Heart left ventricle (tissue), 16 donors: ENCODE results near the gene ZNF862. TPM values are rescaled to one million over a fixed set of nuclear protein-coding genes. Genes with fewer than 3 reads are reported as not detected.

ENCODE experiments used
- ATAC-seq, 4 donors: fragments of 200-7000 bp; cut with Tn5 transposase; one replicate each; pipeline ENCODE4 v1.9.1; 2020 to 2022; ENCODE audit warnings: moderate library complexity in 4 of 4, mild to moderate bottlenecking in 3 of 4, moderate number of reproducible peaks in 1 of 4
- DNase-seq, 5 donors: peaks; one replicate each; pipeline ENCODE4 v3.0.0-alpha.2; 2020
- H3K27ac ChIP-seq, 12 donors: fragments of 200-600 bp; sonication (generic) in 4 of 12; one replicate each; pipeline versions ENCODE4 v1.5.0 to v1.8.0; 2016 to 2022; ENCODE audit warnings: mild to moderate bottlenecking in 2 of 12
- H3K27me3 ChIP-seq, 9 donors: fragments of 200-600 bp; sonication (generic) in 2 of 9; one replicate each; pipeline versions ENCODE4 v1.5.1 to v1.8.0; 2016 to 2022; ENCODE audit warnings: mild to moderate bottlenecking in 3 of 9
- H3K36me3 ChIP-seq, 9 donors: fragments of 200-600 bp; sonication (generic) in 2 of 9; one replicate each; pipeline versions ENCODE4 v1.5.0 to v1.8.0; 2018 to 2022; ENCODE audit warnings: mild to moderate bottlenecking in 2 of 9
- H3K4me1 ChIP-seq, 12 donors: fragments of 200-600 bp; sonication (generic) in 4 of 12; one replicate each; pipeline versions ENCODE4 v1.5.0 to v1.8.0; 2016 to 2022; ENCODE audit warnings: mild to moderate bottlenecking in 3 of 12
- H3K4me3 ChIP-seq, 12 donors: fragments of 200-600 bp; sonication (generic) in 4 of 12; one replicate each; pipeline versions ENCODE4 v1.5.0 to v1.8.0; 2017 to 2022; ENCODE audit warnings: mild to moderate bottlenecking in 9 of 12, moderate library complexity in 4 of 12
- H3K9me3 ChIP-seq, 12 donors: fragments of 200-600 bp; sonication (generic) in 4 of 12; one replicate each; pipeline versions ENCODE4 v1.5.0 to v1.8.0; 2016 to 2022; ENCODE audit warnings: mild to moderate bottlenecking in 1 of 12
- POLR2A ChIP-seq, 2 donors: fragments of 450-650 bp; IDR thresholded peaks; one replicate each; pipeline ENCODE4 v1.6.1; 2017; ENCODE audit warnings: antibody characterized with exemption in 2 of 2, mild to moderate bottlenecking in 2 of 2, moderate library complexity in 2 of 2
- WGBS, 4 donors: extraction: QIAGEN DNeasy Blood & Tissue Kit in 2 of 4; methylation state at CpG; one replicate each; pipeline versions ENCODE4 v1.1.5 to v1.1.7; 2013 to 2018; 5-methylcytosine and 5-hydroxymethylcytosine counted together
- intact Hi-C, 10 donors: fragments of 100-400 bp; cut with DNase I; formaldehyde crosslinking; loops; one replicate each; pipeline versions ENCODE4 v1.11.1 to v1.14.2; 2022
- polyA plus RNA-seq, 2 donors: library from polyadenylated mRNA; stranded (reverse); fragments of 200-250 nt; gene quantifications; one replicate each; pipeline ENCODE4 v1.2.3, GENCODE V29; 2013
- total RNA-seq, 9 donors: library from RNA; depleted of rRNA in 2 of 9; stranded (reverse); fragments of >200 nt in 2 of 9; fragmentation: NEBNext Ultra II Directional in 3 of 9; extraction: Animal tissue kit (Norgen Biotek cat#: 25700) in 3 of 9; gene quantifications; one replicate each; pipeline versions ENCODE4 v1.1.0 to v1.2.4, GENCODE V29; 2016 to 2023
- TF ChIP-seq, protein P1 (sequence below), 12 donors: fragments of 200-600 bp; sonication (generic) in 4 of 12; IDR thresholded peaks; one replicate each; pipeline versions ENCODE4 v1.5.0 to v1.8.0; 2018 to 2022; ENCODE audit warnings: antibody characterized with exemption in 12 of 12, mild to moderate bottlenecking in 5 of 12
- donor health status: ischemic (EF 13 %, LVEDD 7.1; RV severe dilation, severe dysfunction).
- donor health status: healthy with polysubstance abuse.
- donor health status: DM: no; HTN: yes; CAD: no.
- donor health status: DM: no; HTN: no; CAD: no.
- donor health status: ischemic (EF 25% LVEDD 6.9; RV normal size, moderate dysfunction).
- donor health status: ischemic (EF 25% LVEDD 5.7; RV mildly dilated, moderate dysfunction).
- donor health status: healthy.
- donor health status: DM: yes; HTN: yes; CAD: no.
- donor health status: ischemic (EF 35%, LVEDD 5.7; RV mildly dilated, moderate dysfunction).
- donor health status: nonischemic (EF 11% LVEDD 7.7; RV severe dilation, severe dysfunction).
- donor health status: DM: yes; HTN: yes; CAD: no.
- donor health status: PGD.
- donor health status: ischemic (EF 29% LVEDD 5.4; RV normal size, mild dysfunction).
- donor health status: nonischemic (EF 23%, LVEDD 6.1; RV moderate dilation, normal function).

Gene ZNF862
- total and polyA plus RNA-seq, 11 donors = 6.9 to 18.1 (median 9.1) TPM

DNA sequence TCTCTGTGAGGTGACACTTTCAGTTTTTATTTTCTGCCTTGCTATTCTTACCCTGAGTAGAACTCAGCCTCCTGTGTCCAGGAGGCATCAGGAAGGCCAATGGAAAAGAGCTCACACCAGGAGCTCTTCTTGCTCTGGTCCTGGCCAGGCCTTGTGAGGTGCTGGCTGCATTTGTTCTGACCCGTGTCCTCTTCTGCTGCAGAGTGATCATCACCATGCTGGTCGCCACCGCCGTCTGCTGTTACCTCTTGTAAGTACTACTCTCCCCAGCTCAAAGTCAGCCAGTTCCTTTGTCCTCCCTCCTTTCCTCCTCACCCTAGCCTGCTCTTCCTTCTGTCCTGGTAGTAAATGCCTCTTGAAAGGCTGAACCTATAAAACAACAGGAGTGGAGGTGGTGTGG lies 37.2 kb downstream of the ZNF862 start:
- Histone ChIP-seq H3K36me3 (peaks cover 0 to 19% (median 4%) of the 10 kb centered on the region in 9 donors), H3K27ac (no peak overlapping the region), H3K4me1 (peaks cover 2 to 34% (median 22%) of the 10 kb centered on the region in 12 donors), H3K4me3 (no peak overlapping the region), H3K9me3 (no peaks in the 10 kb centered on the region), H3K27me3 (no peaks in the 10 kb centered on the region)
- DNase-seq = peak in 2 of 5 donors; percentile 25 to 26
- WGBS, 4 donors = 93 to 98% (median 96%) methylated on average over 4 of the region's 4 CpGs
- intact Hi-C loops = loop anchor here in 1 of 10 donors (10.0 kb wide), 1 partner anchor 529 kb away; a partner anchor contains a TSS
- no peak for TF ChIP-seq POLR2A (IDR thresholded peaks at IDR 0.05)
- TF ChIP-seq, protein P1, sequence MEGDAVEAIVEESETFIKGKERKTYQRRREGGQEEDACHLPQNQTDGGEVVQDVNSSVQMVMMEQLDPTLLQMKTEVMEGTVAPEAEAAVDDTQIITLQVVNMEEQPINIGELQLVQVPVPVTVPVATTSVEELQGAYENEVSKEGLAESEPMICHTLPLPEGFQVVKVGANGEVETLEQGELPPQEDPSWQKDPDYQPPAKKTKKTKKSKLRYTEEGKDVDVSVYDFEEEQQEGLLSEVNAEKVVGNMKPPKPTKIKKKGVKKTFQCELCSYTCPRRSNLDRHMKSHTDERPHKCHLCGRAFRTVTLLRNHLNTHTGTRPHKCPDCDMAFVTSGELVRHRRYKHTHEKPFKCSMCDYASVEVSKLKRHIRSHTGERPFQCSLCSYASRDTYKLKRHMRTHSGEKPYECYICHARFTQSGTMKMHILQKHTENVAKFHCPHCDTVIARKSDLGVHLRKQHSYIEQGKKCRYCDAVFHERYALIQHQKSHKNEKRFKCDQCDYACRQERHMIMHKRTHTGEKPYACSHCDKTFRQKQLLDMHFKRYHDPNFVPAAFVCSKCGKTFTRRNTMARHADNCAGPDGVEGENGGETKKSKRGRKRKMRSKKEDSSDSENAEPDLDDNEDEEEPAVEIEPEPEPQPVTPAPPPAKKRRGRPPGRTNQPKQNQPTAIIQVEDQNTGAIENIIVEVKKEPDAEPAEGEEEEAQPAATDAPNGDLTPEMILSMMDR (IDR thresholded peaks at IDR 0.05) = no peak
- no peak for ATAC-seq

DNA sequence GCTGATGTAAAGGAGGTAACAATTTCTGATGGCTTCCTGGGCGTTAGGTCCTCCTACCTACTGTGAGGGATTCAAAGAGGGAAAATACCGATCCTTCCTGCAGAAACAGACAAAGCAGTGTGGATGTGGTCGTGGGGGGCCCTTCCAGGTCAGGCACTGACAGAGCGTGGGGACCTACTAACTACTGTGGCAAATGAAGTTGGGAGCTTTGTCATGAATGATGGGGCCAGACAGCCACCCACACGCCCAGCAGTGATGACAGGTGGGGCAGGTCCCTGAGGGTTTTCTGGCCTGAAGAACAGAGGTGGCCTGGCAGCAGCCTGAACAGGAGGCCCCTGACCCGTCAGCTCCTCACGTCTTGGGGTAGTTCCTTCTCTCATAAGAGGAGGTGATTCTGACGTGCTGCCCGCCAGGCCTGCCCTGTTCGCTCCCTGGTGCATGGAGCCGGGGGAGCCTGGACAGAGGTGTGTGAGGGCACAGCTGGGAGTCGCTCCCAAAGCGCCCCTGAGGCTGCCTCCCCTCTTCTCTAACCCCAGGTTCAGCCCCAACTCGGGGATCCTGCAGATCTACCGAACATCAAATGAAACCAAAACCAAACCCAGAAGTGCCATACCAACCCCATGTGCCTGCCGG lies 39.8 kb downstream of the ZNF862 start:
- Histone ChIP-seq H3K27ac (no peak overlapping the region), H3K36me3 (peaks cover 0 to 16% (median 3%) of the 10 kb centered on the region in 9 donors), H3K4me3 (no peak overlapping the region), H3K9me3 (no peaks in the 10 kb centered on the region), H3K4me1 (peaks cover 0 to 36% (median 19%) of the 10 kb centered on the region in 12 donors), H3K27me3 (no peaks in the 10 kb centered on the region)
- intact Hi-C loops = loop anchor here in 1 of 10 donors (10.0 kb wide), 1 partner anchor 527 kb away; a partner anchor contains a TSS
- no peak for ATAC-seq
- DNase-seq = peak in 1 of 5 donors; percentile 34
- TF ChIP-seq, protein P1 (IDR thresholded peaks at IDR 0.05) = no peak
- TF ChIP-seq POLR2A (IDR thresholded peaks at IDR 0.05) = no peak
- WGBS, 4 donors = 84 to 92% (median 88%) methylated on average over 10 to 16 of the region's 16 CpGs

DNA sequence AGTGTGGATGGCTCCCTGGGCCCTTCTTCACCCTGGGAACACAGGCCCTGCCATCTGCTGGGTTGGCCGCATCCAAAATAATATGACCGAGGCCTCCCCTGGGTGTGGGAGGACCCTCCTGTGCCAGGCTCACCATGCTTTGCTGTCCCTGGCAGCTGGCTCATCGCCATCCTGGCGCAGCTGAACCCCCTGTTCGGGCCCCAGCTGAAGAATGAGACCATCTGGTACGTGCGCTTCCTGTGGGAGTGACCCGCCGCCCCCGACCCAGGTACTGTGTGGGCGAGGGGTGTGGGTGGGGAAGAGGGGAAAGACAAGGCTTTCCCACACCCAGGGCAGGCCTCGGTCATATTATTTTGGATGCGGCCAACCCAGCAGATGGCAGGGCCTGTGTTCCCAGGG lies 40.3 kb downstream of the ZNF862 start:
- H3K27me3 ChIP-seq = no peaks in the 10 kb centered on the region
- H3K4me3 ChIP-seq = no peak overlapping the region
- H3K4me1 ChIP-seq = peaks cover 0 to 41% (median 23%) of the 10 kb centered on the region in 12 donors
- TF ChIP-seq POLR2A (IDR thresholded peaks at IDR 0.05) = no peak
- TF ChIP-seq, protein P1 (IDR thresholded peaks at IDR 0.05) = no peak
- H3K27ac ChIP-seq = no peak overlapping the region
- peaks cover 0 to 16% (median 3%) of the 10 kb centered on the region in 9 donors for H3K36me3 ChIP-seq
- ATAC-seq (no peak), DNase-seq (peak in 2 of 5 donors; percentile 27 to 47)
- H3K9me3 ChIP-seq = no peaks in the 10 kb centered on the region
- intact Hi-C loops = loop anchor here in 1 of 10 donors (10.0 kb wide), 1 partner anchor 526 kb away; a partner anchor contains a TSS
- 90 to 93% (median 91%) methylated on average over 11 to 13 of the region's 13 CpGs for WGBS, 4 donors

DNA sequence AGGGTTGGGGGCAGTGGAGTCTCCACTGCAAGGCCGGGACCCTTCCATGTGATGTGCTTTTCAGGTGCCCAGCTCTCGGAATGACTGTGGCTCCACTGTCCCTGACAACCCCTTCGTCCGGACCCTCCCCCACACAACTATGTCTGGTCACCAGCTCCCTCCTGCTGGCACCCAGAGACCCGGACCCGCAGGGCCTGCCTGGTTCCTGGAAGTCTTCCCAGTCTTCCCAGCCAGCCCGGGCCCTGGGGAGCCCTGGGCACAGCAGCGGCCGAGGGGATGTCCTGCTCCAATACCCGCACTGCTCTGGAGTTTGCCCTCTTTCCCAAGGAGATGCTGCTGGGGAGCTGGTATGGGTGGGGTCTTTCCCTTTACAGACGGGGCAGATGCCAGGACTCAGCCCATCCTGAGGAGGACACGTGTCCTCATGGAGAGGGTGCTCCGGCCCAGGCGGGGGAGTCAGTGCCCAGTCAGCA lies 41.1 kb downstream of the ZNF862 start:
- TF ChIP-seq POLR2A (IDR thresholded peaks at IDR 0.05) = no peak
- TF ChIP-seq, protein P1 (IDR thresholded peaks at IDR 0.05) = no peak
- ATAC-seq (no peak), DNase-seq (peak in 1 of 5 donors; percentile 31)
- H3K36me3 ChIP-seq = peaks cover 0 to 16% (median 3%) of the 10 kb centered on the region in 9 donors
- intact Hi-C loops = loop anchor here in 1 of 10 donors (10.0 kb wide), 1 partner anchor 525 kb away; a partner anchor contains a TSS
- H3K9me3 ChIP-seq = no peaks in the 10 kb centered on the region
- H3K27me3 ChIP-seq = no peaks in the 10 kb centered on the region
- H3K27ac ChIP-seq = no peak overlapping the region
- no peak overlapping the region for H3K4me3 ChIP-seq
- H3K4me1 ChIP-seq = peaks cover 0 to 46% (median 26%) of the 10 kb centered on the region in 12 donors
- 87 to 91% (median 88%) methylated on average over 13 to 14 of the region's 14 CpGs for WGBS, 4 donors
